ENCODE data around the gene RABEP2.
"Not testable (repeated sequence)": the region's sequence is repeated elsewhere in the genome, so short reads cannot be mapped to it uniquely, and the experiment has no call there.

RABEP2 gene

GRCh38 chr16:28931801-28932225, 6.8 kb upstream of the RABEP2 start, which contains the start of gene CD19:
CD19 (plus strand) TSS chr16:28931971; CDS start chr16:28932001, 30 bp downstream.
- DNase-seq, result no peak

DNA sequence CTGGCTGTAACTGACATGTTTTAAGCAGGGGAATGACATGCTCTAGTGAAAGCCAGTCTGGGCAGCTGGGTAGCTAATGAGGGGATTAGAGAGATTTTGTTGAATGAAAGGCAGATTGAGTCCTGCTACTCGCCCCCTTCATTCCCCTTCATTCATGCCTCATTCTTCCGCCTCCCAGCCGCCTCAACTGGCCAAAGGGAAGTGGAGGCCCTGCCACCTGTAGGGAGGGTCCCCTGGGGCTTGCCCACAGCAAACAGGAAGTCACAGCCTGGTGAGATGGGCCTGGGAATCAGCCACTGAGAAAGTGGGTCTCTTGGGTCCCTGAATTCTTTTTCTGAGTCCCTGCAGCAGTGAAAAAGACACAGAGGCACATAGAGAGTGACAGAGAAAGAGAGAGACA, 5.6 kb upstream of the RABEP2 start:
- DNase-seq, result peak; percentile 29

DNA sequence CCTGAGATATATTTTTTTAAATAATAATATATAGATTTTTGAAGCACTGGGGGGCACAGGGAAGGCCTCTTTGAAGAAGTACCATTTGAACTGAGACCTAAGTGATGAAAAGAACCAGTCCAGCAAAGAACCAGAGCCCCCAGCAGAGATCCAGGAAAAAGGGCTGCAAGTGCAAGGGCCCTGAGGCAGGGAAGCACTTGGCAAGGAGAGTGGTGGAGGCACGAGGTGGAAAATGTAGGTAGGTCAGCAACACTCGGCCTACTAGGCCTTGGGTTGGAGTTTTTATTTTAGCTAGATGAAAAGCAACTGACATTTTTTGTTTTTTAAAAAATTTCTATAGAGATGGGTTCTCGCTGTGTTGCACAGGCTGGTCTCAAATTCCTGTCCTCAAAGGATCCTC, 5.2 kb upstream of the RABEP2 start:
- DNase-seq, result no peak

GRCh38 chr16:28927815-28928214, 2.8 kb upstream of the RABEP2 start:
- DNase-seq, result no peak

DNA sequence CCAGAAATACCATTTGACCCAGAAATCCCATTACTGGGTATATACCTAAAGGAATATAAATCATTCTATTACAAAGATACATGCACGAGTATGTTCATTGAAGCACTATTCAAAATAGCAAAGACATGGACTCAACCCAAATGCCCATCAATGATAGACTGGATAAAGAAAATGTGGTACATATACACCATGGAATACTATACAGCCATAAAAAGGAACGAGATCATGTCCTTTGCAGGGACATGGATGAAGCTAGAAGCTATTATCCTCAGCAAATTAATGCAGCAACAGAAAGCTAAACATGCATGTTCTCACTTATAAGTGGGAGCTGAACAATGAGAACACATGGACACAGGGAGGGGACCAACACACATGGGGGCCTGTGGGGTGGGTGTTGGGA, 1.2 kb upstream of the RABEP2 start:
- not testable (repeated sequence) for DNase-seq

GRCh38 chr16:28925386-28926228, 569 bp upstream of the RABEP2 start:
- DNase-seq, result peak; percentile 81

DNA sequence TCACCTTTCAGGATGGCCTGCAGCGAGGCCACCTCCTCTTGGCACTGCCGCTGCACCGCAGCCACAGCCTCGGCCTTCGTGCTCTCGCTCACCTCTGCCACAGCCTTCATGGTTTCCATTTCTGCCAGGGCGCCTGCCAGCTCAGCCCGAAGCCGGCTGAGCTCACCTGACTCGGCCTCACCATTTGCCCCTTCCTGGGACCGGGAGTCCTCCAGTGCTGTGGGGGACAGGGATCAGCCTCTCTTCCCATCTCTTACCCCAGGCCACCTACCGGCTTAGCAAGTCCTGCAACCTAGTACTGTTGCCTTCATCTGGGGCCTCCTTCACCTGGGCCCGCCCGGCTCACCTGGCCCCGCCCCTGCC, 658 bp downstream of the RABEP2 start:
- DNase-seq, result no peak

GRCh38 chr16:28923652-28924398, 1.2 kb downstream of the RABEP2 start:
- no peak for DNase-seq

DNA sequence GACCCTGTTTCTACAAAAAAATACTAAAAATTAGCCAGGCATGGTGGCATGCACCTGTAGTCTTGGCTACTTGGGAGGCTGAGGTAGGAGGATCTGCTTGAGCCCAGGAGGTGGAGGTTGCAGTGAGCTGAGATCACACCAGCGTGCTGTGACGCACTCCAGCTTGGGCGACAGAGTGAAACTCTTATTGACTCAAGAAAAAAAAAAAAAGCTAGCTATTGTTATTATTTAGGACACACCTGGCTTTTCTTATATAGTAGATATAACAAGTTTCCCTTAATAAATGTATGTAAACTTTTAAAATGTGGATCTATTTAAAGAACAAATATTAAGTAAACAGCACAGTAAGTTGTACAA, 1.8 kb downstream of the RABEP2 start:
- DNase-seq, result no peak

- DNase-seq, result no peak
These were observed 6.3 kb downstream of the RABEP2 start for GRCh38 chr16:28918698-28919097.

DNA sequence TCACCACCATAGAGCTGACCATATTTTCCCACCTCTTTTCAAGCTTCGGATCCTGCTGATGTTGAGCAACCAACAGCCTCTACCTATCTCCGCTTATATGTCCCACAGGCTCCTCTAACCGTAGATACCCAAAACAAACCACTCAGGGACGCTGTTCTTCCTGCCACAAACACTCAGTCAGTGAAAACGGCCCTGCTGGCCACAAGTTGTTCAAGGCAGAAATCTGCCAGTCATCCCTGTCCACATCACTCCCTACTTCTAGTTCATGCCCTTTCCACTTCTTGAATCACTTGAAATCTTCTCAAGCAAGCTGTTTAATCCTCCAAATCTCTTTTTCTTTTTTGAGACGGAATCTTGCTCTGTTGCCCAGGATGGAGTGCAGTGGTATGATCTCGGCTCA, 7.9 kb downstream of the RABEP2 start:
- no peak for DNase-seq

GRCh38 chr16:28915181-28915580, 9.9 kb downstream of the RABEP2 start:
- DNase-seq, result no peak

DNA sequence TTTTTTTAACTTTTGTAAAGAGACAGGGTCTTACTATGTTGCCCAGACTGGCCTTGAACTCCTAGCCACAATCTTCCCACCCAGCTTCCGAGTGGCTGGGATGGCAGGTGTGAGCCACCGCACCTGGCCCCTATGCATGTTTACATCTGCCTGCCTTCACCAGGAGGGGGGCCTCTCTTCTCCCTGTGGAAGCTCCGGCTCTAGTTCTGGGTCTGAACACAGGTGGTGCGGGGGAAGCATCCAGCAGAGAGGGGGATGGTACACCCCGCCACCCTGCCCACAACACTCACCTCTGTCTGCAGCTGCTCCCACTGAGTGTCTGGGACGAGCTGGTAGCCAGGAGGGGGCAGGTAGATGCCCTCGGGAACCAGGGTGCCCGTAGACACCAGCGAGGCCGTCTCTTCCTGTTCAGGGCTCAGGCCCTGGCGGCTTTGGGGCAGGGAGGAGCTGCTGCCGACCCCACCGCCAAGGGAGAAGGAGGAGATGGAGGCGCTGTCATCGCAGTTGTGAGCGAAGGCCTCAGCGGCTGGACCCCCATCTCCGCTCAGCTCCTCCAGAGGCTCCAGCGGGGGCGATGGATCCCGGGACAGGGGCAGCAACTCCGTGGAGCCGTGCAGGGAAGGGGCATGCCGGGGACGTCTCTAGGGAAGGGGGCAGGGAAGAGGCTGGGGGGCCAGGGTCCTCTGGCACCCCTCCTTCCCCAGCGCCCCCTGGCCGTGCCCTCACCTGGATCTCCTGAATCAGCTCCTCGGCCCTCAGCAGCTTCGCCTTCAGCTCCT, 10.9 kb downstream of the RABEP2 start:
- DNase-seq, result peak; percentile 61

DNA sequence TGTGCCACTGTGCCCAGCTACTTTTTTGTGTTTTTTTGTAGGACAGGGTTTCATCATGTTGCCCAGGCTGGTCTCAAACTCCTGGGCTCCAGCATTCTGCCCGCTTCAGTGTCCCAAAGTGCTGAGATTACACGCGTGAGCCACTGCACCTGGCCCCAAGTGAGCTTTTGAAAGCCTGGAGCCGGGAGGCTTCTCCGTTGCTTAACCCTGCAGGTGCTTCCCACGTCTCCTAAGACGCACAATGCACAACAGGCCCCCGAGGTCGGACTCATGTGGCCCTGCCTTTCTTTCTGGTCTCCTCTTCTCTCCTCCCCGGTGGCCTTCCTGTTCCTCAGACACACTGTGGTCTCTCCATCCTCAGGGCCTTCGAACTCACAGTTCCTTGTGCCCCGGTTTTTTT, 12.5 kb downstream of the RABEP2 start:
- no peak for DNase-seq

DNA sequence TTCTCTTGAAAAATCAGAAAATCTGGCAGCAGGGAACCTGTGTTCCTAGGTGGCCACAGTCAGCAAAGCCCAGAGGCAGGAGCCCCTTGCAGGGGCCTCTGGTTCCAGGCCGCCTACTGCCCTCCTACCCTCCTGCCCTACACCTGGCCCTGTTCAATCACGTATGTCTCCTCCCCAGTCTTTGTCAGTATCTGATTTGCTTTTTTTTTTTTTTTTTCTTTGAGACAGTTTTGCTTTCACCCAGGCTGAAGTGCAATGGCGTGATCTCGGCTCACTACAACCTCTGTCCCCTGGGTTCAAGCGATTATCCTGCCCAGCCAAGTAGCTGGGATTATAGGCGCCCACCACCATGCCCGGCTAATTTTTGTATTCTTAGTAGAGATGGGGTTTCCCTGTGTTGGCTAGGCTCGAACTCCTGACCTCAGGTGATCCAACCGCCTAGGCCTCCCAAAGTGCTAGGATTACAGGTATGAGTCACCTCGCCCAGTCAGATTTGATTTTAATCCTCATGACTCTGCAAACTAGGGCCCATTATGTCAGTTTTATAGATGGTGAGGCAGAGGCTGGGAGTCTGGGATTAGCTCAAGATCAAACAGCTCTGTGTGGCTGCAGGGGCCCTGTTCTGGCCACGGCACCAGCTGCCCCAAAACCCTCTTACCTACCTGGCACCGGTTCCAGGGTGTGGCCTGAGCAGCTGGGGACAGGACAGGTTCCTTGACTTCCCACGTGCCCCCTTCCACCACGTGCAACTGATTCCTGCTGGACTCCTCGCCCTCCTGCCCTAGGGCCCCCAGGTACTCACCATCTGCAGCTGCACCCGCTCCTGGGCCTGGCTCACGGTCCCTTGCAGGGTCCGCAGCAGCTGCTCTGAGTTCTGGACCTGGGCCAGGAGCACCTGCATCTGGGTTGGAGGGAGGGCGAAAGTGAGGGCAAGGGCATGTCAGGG, 14.7 kb downstream of the RABEP2 start:
- peak; percentile 44 for DNase-seq

DNA sequence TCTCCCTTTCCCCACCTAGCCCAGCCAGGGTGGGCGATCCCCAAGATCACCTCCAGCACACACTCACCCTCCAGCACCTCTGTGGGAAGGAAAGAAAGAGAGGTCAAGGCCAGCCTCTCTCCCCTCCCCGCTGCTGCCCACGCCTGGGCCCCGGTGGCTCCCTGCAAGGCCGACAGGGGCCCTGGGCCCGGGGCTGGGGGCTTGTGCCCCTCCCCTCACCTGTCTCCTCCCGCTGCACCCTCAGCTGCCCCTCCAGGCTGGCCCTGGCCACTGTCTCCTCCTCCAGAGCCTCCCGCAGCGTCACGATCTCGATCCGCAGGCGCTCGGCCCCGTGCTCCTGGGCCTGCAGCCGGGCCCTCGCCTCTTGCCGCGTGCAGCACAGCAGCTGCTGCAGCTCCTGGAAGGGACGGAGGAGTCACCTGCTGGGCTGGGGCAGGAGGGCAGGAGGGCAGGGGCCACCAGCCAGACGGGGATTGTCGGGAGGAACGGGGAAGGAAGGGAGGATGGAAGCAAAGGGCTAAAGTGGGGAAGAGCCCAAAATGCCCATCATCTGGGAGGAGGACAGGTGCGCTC, 19.2 kb downstream of the RABEP2 start:
- DNase-seq, result no peak

- no peak for DNase-seq
These were observed 19.7 kb downstream of the RABEP2 start for GRCh38 chr16:28905229-28905754.

DNA sequence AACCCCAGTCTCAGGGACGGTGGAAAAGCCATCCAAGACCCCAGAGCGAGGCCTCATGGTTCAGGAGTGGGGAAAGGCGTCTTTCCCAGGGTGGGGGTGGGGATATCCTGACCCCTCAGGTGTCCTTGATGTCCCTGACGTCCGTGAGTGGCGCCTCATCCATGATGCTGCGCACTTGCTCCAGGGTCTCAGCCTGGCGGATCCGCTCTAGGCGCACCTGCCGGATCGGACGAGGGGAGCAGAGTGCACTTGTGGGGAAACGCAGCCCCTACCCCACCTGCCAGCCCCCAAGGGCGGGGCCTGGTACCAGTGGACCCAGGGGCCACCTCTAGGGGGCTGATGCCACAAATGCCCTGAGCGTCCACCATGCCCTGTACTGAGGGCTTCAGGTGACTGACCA, 20.2 kb downstream of the RABEP2 start:
- DNase-seq, result no peak

DNA sequence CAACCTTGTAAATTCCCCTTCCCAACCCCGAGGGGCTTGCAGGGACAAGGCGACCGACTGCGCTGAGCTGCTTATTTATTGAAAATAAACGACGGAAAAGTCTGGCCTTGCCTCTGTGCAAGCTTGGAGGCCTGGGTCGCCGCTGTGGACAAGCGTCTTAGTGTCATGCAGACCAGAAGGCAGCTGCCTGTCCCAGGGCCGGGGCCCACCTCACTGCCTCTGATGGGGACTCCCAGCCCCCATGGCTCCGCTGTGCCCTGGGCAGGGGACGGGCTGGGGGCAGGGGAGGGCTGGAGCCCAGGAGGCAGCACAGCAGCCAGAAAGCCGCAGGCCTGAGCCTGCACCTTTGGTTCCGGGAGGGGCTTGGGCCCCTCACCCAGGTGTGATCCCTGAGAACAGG, 20.7 kb downstream of the RABEP2 start:
- DNase-seq, result no peak

DNA sequence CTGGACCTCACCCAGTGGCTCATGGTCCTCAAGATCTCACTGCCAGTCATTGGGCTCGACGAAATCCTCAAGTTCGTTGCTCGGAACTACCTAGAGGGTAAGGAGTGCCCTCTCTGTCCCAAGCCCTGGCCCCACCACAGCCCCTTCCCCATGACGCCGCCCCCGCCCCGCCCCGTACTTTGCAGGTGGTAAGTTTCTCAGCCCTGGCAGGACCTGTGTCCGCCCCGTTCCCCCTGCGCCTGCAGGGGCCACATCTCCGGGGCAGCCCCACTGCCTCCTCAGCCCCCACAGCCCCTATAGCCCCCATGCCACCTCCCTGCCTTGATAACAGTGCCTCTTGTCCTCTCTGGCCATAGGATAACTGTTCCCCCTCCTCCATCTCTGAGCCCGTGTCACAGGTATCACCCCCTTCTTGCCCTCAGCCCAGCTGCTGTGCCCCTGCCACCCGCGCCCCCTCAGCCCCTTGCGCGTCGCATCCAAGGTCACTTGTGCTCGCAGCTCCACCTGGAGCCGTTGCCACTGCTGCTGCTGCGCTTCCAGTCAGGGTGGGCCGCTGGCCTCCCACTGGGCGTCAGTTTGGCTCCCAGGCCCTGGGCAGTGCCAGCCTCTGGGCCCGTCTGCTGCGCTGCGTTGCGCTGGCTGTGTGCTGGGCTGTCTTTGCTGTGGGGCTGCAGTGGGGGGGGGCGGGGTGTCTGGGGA, 21.5 kb downstream of the RABEP2 start:
- no peak for DNase-seq

DNA sequence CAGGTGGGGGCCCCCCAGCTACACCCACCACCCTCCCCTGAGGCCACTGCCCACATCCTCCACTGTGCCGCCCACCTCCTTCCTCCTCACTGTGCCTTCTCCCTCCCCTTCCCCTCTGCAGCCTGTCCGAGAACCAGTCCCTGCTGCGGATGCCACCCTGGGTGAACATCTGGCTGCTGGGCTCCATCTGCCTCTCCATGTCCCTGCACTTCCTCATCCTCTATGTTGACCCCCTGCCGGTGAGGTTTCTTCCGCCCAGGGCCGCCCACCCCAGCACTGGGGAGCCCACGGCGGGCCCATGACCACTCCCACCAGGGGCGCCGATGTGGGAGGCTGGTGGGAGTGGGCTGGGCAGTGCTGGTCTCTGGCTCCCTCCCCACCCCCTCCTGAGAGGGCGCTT, 22.1 kb downstream of the RABEP2 start:
- DNase-seq, result peak; percentile 59
